Head of caudate nucleus (tissue), 42 donors: ENCODE data around the gene MYO1B.

ENCODE experiments used
- DNase-seq, 42 donors: peaks; one replicate each; pipeline versions ENCODE4 v3.0.0 to v3.0.0-alpha.2; 2020 to 2021; ENCODE audit warnings: mixed read lengths in 7 of 42
- intact Hi-C: fragments of 100-400 bp; cut with DNase I; formaldehyde crosslinking; loops from one replicate; pipeline ENCODE4 v1.15.0; 2022

Gene MYO1B

DNA sequence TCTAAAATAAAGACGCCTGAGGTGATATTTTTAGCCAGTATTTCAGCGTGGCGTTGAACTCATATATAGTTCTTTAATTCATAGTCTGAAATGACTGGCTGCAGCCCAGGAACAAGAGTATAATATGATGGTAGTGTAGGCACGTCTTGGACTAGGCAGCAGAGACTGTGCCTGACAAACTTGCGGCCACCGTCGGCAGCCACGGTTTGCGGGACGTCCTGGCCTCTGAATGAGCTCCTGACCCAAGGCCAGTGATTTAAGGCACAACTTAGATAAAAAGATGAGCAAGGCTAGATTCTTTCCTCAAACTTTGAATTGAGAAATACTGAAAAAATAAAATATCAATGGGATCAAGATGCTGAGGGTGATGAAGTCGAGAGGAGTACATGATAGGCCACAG is 40.0 kb downstream of the MYO1B start:
- intact Hi-C loops = no loop called here
- DNase-seq = no peak

DNA sequence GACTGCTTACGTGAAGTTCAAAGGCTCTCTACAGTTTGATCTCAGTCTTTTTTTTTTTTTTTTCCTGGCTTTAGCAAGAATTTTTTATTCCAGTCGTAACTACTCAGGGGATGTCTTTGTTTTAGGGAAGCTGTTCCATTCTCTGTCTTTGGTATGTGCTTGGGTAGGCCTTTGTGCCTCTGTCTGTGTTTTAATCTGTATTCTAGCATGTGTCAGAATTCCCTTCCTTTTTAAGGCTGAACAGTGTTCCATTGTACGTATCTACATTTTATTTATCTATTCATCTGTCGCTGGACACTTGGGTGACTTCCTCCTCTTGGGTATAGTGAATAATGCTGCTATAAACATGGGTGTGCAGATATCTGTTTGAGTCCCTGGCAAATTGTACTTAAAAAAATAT is 42.6 kb downstream of the MYO1B start:
- intact Hi-C loops = no loop called here

DNA sequence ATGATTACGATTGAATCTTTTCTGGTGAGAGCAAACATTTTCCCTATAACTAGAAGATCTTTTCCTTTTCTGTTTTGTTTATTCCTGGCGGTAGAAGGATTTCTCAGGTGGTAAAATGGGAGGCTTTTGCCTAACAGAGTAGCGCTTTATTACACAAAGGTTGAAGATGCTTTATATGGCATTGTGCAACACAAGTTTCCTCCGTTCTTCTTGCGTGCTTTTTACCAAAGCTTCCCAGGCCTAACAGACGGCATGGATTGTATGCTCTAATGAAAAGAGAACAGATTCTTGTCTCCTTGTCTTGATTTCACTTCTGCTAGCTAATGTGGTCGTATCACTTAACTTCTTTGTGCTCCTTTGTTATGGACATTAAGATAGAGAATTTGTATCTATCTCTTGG is 43.8 kb downstream of the MYO1B start:
- no peak for DNase-seq
- intact Hi-C loops = no loop called here

More for the DNA sequence above, 42.6 kb downstream of the MYO1B start:
- no peak for DNase-seq

DNA sequence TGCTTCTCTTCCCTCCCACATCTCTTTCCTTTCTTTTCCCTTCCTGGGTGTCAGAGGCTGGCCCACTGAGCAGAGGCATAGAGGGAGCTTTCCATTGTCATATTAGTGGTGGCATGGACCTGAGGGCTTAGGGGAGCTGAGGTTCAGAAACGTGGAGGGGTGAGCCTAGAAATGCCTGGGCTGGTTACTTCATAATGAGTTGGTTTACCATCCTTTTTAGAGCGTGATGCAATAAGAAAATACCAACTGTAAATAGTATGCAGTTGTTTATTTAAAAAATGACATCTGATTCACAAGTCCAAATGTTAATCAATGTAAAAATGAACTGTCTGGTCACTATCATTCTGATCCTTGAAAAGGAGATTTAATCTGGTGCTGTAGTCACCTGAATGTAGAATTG is 46.3 kb downstream of the MYO1B start:
- no peak for DNase-seq
- intact Hi-C loops = no loop called here

DNA sequence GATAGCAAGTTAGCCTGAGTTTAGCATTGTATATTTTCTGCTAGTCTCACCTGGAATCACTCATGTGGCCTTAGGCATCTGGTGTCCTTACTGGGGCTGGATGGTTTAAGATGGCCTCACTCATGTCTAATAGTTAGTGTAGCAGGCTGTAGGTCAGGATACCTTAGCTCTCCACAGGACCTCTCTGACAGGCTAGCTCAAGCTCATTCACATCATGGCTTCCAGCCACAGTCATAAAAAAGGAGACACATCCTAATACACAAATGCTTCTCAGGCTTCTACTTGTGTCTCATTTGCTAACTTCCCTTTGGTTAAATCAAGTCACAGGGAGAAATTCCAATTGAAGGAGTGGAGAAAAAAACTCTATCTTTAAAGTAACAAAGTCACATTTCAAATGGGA is 47.7 kb downstream of the MYO1B start:
- intact Hi-C loops = no loop called here
- DNase-seq = no peak

DNA sequence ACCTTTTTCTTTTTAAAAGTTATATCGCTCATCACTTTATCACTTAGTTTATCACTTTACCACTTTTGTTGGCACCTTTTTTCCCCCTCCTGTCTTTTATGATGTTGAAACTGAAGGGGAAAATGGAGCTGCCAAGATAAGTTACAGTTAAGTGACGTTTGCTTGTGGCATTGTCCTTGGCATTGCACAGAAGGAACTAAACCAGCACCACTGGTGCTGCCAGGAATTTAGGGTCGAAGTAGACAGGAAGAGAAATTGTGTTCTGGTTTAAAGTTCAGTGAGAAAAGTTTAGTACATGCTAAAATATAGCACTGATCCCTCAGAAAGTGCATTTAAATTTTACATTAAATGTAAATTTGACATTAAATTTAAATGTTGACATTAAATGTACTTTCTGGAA is 49.9 kb downstream of the MYO1B start:
- DNase-seq = no peak
- intact Hi-C loops = no loop called here

DNA sequence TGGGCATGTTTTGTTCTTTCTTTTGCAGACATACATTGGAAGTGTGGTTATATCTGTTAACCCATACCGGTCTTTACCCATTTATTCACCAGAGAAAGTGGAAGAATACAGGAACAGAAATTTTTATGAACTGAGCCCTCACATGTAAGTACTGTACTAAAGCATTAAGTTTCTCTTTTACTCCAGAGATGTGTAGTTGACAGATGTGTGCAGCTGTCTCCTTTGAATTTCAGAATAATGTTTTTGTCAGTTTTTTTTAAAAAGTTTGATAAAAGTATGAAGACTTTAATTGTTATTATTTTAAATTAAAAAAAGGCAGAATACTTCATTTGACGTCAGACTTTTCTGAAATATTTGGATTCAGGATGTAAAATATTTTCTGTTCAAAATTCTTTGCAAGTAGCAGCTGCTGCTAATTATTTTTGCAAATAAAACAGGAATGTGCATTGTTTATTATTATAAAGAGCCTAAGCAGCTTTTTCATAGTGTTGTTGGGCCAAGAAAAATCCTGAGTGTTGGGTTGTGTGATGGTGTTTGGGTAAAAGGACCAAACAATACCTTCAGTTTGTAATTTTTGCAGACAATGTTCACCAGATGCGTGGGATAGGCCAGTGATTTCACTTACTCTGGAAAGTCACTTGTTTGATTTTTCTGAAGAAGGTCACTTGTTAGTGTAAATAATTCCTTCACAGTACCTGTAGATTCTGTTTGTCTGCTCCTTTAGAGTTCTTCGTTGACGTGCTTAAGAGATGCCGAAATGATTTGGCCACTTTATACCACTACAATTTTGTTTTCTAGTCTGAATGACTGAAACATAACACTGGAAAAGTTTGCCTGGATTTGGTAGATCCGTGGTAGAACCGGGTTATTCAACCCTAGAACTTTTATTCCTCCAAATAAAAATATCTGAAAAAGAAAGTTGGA is 51.1 kb downstream of the MYO1B start:
- DNase-seq = no peak

DNA sequence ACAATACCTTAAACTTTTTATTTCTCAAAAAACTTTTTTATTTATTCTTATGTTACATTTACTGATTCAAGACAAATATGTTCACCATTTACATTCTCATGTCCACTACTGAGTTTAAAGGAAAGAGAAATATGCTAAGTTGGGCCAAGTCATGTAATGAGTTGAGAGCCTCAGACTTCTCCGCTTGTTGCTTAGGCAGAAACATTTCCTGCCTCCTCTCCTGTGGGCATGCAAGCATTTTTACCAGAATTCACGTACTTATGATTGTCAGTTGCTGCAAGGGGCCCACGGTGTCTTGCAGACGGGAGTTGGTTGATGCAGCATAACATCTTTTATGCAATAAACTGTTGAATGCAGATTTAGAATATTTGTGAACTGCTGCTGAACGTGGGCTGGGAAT is 51.8 kb downstream of the MYO1B start:
- DNase-seq = no peak
- intact Hi-C loops = no loop called here

More for the DNA sequence above, 51.1 kb downstream of the MYO1B start:
- intact Hi-C loops = no loop called here

DNA sequence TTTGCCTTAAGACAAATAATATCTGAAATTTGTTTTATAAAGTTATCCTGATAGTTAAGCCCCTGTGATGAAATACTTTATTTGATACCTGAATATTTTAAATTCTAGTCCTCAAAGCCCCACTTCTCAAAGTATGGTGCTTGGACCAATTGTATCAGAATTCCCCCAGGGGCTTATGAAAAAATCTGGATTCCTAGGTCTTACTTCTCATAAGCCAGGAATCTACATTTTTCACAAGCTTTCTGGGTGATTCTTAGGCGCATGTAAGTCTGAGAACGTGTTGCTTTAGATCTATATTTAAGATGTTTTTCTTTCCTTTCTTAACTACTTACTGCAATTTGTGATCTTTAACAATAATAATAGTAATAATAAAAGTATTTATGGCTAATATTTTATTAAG is 53.1 kb downstream of the MYO1B start:
- DNase-seq = no peak
- intact Hi-C loops = no loop called here

DNA sequence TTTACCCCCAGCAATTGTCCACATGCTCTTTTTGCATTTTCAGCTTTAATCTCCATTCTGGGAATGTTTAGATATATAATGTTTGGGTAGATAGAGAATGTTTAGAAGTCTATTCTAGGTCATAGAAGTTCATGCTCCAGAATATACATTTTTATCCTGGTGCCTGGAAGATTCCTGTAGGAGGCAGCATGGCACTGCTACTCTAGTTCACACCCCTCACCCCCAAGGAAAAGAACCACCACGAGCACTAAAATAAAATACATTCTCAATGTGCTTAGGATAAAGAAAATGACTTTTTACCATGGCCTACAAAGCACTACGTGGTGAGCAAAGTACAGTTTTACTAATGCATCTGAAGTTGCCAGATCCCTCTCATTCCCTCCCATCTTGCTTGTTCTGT is 53.8 kb downstream of the MYO1B start:
- intact Hi-C loops = no loop called here
- no peak for DNase-seq

DNA sequence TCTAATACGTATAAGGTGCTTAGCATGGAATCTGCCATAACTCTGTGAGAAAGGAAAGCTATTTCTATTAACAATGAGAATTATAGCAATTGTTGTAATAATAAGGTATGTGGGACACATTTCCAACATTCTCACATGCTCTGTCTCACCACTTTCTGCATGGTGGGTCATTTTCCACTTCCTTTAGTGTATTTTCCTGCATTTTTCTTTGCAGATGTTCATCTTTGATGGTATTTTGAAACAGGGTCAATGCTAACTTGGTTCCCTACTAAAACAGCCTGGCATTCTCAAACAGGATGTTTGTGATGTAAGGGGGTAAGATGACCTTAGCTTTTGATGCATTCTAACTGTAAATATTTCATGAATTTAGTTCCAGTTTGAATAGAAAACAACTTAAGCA is 54.7 kb downstream of the MYO1B start:
- no peak for DNase-seq
- intact Hi-C loops = no loop called here

DNA sequence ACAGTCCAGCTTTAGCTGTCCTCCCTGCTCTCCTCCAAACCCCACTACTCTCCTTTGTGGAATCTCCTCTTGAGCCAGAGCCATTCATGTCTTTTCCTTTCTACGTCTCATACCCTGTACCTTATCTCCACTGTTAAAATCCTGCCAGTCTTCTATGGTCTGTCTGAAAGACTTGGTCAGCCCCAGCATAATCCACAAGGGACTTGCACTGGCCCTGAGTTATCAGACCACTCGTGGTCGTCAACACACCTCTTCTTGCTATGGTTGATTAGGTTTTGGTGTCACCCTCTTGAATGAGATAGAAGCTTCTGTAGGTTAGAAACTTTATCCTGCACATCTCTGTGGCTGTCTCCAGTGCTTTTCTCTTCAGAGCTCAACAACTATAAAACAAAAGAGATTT is 56.8 kb downstream of the MYO1B start:
- DNase-seq = no peak
- intact Hi-C loops = no loop called here

DNA sequence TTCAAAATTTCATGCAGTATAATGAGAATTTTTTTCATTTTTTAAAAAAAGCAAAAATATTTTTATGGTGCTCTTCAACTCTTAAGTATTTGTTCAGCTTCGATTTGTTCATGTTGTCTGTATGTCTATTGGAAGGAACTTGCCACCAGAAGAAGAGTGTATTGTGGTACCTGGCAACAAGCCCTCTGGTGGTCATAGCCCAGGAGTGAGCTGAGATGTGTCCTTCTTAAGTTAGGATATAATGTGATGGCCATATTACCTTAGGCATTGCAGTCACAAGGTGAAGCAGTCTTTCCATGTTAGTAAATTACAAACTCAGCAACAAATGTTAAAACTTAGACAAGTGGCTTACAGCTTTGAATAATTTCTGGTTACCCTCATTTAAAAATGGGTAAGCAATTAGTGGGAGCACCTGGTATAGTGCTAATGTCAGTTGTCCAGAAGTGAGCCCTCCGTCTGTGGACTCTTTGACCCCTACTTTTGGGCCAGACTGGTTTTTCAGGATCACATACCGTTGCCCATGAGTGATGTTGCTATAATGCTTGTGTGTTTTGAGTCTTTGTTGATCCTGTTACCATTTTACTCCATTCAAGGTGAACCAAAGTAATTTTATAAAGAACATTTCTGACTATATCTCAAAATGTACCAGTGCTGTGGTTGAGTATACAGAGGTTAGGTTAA is 57.4 kb downstream of the MYO1B start:
- no peak for DNase-seq
- intact Hi-C loops = no loop called here

DNA sequence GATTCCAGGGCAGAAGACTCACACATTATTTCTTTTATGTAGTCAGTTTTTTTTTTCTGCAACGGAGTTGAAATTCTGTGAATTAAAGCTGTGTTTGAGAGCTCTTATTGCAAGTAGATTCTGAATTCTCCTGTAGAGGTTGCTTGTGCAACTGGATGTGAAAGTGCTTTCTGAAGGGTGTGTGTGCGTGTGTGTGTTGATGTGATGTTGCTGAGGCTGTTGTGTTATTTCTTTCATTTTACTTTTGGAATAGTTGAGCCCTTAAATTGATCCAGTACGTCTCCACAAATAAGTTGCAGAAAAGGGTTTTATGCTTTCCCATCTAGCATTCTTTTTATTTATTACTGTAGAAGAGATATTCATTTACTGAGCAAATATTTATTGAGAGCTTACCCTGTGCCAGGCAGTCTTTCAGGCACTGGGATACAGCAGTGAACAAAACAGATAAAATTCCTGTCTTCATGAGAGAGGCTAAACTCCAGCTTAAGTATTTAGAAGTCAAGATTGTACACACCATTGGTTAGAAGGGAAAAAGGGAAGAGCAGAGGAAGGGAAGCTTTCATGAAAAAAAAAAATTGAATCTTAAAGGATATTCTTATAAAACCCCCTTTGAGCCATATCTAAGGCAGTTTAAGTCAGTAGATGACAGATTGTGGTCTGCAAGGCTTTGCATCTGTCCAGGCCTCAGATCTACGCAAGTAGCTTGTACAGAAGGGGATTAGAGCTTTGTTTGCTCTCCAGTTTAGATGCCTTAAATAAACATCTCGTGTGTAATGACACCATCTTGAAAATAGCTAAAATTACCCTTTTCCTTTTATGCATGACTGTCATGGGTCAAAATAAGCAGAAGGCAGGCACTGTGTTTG is 58.2 kb downstream of the MYO1B start:
- DNase-seq = no peak
- intact Hi-C loops = no loop called here

DNA sequence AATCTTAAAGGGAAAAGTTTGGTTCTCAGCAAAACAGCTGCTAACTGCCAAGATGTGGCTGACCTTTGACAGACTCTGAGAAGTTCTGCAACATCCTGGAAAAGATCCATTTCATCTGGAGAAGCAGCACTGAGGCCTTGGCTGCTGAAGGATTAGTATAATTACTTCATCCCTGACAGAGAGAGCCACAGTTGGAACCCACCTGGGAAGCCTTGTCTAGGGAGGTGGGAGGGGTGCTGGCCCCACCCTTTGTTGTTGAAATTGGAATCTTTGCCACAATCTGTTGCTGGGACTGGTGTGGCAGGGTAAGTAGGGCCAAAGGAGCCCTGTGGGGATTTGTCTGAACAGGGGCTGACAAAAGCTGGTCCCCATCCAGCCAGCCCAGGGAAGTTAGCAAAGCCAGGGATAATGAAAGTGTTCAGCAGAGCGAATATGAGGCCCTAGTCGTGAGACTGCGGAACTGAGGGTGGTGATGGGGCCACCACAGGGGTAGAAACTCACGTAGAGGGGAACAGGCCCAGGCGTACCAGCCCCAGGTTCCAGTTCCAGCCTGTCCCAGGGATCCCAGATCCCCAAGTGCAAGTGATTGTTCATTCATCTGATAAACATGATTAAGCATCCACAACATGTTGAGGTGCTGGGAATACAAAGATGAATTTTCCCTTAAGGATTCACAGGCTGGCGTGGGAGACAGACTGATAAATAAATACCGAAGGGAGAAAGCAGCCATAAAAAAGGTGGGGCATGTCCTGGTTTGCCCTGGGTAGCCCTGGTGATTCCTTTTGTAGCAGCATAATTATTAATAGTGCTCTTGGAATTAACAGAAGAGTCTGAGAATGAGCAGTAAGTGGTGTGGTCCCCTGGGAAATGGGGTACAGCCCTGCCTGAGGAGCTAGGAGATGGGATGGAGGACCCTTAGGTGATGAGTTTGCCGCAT is 60.0 kb downstream of the MYO1B start:
- intact Hi-C loops = no loop called here
- DNase-seq = no peak

DNA sequence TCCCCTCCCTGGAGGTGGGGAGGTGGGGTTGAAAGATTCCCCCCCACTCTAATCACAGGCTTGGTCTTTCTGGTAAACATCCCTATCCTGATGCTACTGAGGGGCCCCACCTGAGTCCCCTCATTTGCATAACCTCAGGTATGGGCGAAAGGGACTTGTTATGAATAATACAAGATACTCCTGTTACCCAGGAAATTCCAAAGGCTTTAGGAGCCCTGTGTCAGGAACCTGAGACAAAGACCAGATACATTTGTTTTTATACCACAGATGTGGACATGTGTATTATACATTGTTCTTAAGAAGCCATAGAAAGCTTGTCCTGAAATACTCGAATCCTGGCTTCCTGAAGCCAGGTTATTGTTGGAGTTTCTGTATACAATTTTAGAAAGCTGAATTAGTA is 62.8 kb downstream of the MYO1B start:
- no peak for DNase-seq
- intact Hi-C loops = no loop called here

DNA sequence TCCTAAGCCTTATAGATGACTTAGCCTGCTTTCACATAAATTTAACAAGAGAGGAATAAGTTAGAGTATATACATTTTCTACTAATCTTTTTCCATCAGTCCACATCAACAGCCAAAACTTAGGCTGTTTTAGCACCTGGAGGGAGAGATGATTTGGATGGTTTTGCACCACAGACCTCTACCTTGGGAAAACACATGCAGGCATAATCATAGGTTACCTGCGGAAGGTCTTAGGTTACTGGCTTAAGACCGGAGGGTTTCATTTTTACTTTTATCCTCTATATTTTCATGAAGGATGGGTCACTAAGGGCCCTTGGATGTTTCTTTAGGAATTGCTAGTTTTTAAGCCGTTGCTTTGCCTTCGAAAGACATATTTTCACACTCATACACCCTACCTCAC is 66.0 kb downstream of the MYO1B start:
- intact Hi-C loops = no loop called here
- no peak for DNase-seq

DNA sequence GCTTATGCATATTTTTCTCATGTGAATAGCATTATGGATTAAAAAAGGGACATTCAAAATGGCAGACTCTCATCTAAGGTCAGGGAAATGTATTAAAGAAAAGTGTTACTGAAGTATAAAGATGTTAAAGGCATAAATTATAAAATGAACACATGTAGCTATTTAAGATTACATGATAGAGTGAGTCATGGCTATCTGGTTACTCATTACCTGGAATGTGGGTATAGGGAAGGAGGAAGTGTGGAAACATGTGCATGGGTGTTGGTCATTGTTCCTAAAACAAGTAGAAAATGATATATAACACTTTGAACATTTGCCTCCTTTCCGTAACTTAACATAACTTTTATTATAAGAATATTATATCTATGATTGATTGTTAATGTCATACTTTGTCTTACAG is 66.4 kb downstream of the MYO1B start:
- DNase-seq = no peak
- intact Hi-C loops = no loop called here

DNA sequence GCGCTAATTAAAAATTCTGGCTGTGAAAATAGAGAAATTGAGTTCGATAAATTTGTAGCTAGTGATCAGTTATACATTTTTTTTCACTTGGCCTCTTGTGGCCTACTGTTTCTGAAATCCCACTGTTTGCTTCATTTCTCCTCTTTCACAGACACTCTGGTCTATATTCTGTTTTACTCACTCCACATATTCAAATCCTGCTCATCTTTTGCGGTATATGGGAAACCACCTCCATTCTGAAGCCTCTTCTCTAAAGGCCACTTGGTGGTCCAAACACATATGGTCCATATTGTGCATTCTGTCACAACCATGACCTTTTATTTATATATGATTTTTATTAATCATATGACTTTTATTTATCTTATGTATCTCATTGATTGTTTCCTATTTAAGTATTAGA is 67.0 kb downstream of the MYO1B start:
- no peak for DNase-seq
- intact Hi-C loops = no loop called here
